DND-41 (cell line): ENCODE data around the gene XIAP.

Source experiments
- CTCF ChIP-seq: IDR thresholded peaks from 2 replicates; pipeline ENCODE4 v1.5.1; 2012; ENCODE audit warnings: borderline replicate concordance, low read length, moderate library complexity, mild to moderate bottlenecking; ENCODE audit not compliant: poor library complexity, severe bottlenecking; ENCODE audit errors: extremely low read depth
- EZH2 ChIP-seq: IDR thresholded peaks from 3 replicates; pipeline ENCODE4 v1.6.1; 2012; ENCODE audit warnings: borderline replicate concordance, low read depth, mild to moderate bottlenecking, moderate library complexity, low read length, inconsistent platforms; ENCODE audit not compliant: severe bottlenecking

GRCh38 chrX:123859409-123859845 lies 426 bp upstream of the XIAP start:
- TF ChIP-seq CTCF (no peak), EZH2 (no peak)
